Neural cell (in vitro differentiated cells): ENCODE data around the gene PLEKHB2. TPM values are rescaled to one million over a fixed set of nuclear protein-coding genes. Genes with fewer than 3 reads are reported as not detected.
"Not testable (repeated sequence)": the region's sequence is repeated elsewhere in the genome, so short reads cannot be mapped to it uniquely, and the experiment has no call there.

ENCODE experiments used
- H2AFZ ChIP-seq: fragments of 200-600, 300-800 bp; sonication (generic), shearing (Covaris generic); 2 replicates; pipeline ENCODE4 v1.6.0; 2014; ENCODE audit warnings: low read depth, mild to moderate bottlenecking, antibody characterized with exemption, low read length, moderate library complexity
- H3F3A ChIP-seq: fragments of 200-600 bp; shearing (Covaris generic); 2 replicates; pipeline ENCODE4 v1.6.1; 2016; ENCODE audit warnings: mild to moderate bottlenecking, moderate library complexity, mixed read lengths, antibody characterized with exemption, low read length; ENCODE audit not compliant: insufficient read depth, poor library complexity, severe bottlenecking
- H3K27ac ChIP-seq: fragments of 200-600, 300-800 bp; sonication (generic), shearing (Covaris generic); 2 replicates; pipeline ENCODE4 v1.5.1; 2014; ENCODE audit warnings: mild to moderate bottlenecking, low read length, moderate library complexity
- H3K27me3 ChIP-seq: fragments of 300-800, 200-600 bp; sonication (generic), shearing (Covaris generic); 2 replicates; pipeline ENCODE4 v1.6.0; 2014; ENCODE audit warnings: mild to moderate bottlenecking, low read depth, low read length, moderate library complexity; ENCODE audit not compliant: insufficient read depth
- H3K36me3 ChIP-seq: fragments of 300-800, 200-600 bp; sonication (generic), shearing (Covaris generic); 2 replicates; pipeline ENCODE4 v1.5.1; 2014; ENCODE audit warnings: mild to moderate bottlenecking, antibody characterized with exemption, low read length, moderate library complexity; ENCODE audit not compliant: insufficient read depth
- H3K4me2 ChIP-seq: fragments of 300-800, 200-600 bp; sonication (generic), shearing (Covaris generic); 2 replicates; pipeline ENCODE4 v1.6.0; 2014; ENCODE audit warnings: mild to moderate bottlenecking, low read length
- H3K4me3 ChIP-seq: fragments of 300-800, 200-600 bp; sonication (generic), shearing (Covaris generic); 2 replicates; pipeline ENCODE4 v1.5.1; 2014; ENCODE audit warnings: mild to moderate bottlenecking, low read length, moderate library complexity
- H3K79me2 ChIP-seq: fragments of 200-600 bp; shearing (Covaris generic); replicated peaks from 2 replicates; pipeline ENCODE4 v1.6.0; 2014; ENCODE audit warnings: mild to moderate bottlenecking, low read length, moderate library complexity; ENCODE audit not compliant: insufficient read depth
- H3K9ac ChIP-seq: fragments of 300-800, 200-600 bp; sonication (generic), shearing (Covaris generic); 2 replicates; pipeline ENCODE4 v1.6.1; 2016; ENCODE audit warnings: mild to moderate bottlenecking, low read length, mixed read lengths
- H3K9me2 ChIP-seq: fragments of 200-600 bp; shearing (Covaris generic); 2 replicates; pipeline ENCODE4 v1.6.1; 2016; ENCODE audit warnings: mild to moderate bottlenecking, low read length, mixed read lengths; ENCODE audit not compliant: insufficient read depth
- H3K9me3 ChIP-seq: fragments of 200-600, 300-800 bp; sonication (generic), shearing (Covaris generic); 2 replicates; pipeline ENCODE4 v1.6.1; 2016; ENCODE audit warnings: mild to moderate bottlenecking, mixed run types, low read length, moderate library complexity, mixed read lengths
- H4K20me1 ChIP-seq: fragments of 200-600 bp; shearing (Covaris generic); 2 replicates; pipeline ENCODE4 v1.6.1; 2016; ENCODE audit warnings: mild to moderate bottlenecking, mixed run types; ENCODE audit not compliant: insufficient read depth
- EP300 ChIP-seq: fragments of 450-650 bp; conservative IDR thresholded peaks from 2 replicates; pipeline ENCODE4 v1.6.1; 2014; ENCODE audit warnings: antibody characterized with exemption, mild to moderate bottlenecking, moderate library complexity; ENCODE audit not compliant: poor library complexity, severe bottlenecking
- MXI1 ChIP-seq: fragments of 450-650 bp; conservative IDR thresholded peaks from 2 replicates; pipeline ENCODE4 v1.6.1; 2014; ENCODE audit warnings: antibody characterized with exemption, mild to moderate bottlenecking; ENCODE audit not compliant: poor library complexity, severe bottlenecking
- POLR2AphosphoS5 ChIP-seq: IDR thresholded peaks from 2 replicates; pipeline ENCODE4 v1.6.1; 2012
- RAD21 ChIP-seq: fragments of 450-650 bp; conservative IDR thresholded peaks from 2 replicates; pipeline ENCODE4 v1.6.1; 2014; ENCODE audit warnings: antibody characterized with exemption, mild to moderate bottlenecking, moderate library complexity
- SMC3 ChIP-seq: fragments of 450-650 bp; conservative IDR thresholded peaks from 2 replicates; pipeline ENCODE4 v1.6.1; 2014; ENCODE audit warnings: antibody characterized with exemption, mild to moderate bottlenecking, moderate library complexity; ENCODE audit not compliant: poor library complexity
- polyA plus RNA-seq: library from polyadenylated mRNA; depleted of rRNA; stranded (reverse); fragments of >200 nt; gene quantifications from 2 replicates; pipeline ENCODE4 v1.2.3, GENCODE V29; 2014
- TF ChIP-seq, protein P1 (sequence below): fragments of 450-650 bp; IDR thresholded peaks from 2 replicates; pipeline ENCODE4 v1.5.1; 2014; ENCODE audit warnings: antibody characterized with exemption, mild to moderate bottlenecking, moderate library complexity; ENCODE audit not compliant: poor library complexity, severe bottlenecking

PLEKHB2 gene
- polyA plus RNA-seq, 1 donor from 2014 or later = 85.0 TPM

DNA sequence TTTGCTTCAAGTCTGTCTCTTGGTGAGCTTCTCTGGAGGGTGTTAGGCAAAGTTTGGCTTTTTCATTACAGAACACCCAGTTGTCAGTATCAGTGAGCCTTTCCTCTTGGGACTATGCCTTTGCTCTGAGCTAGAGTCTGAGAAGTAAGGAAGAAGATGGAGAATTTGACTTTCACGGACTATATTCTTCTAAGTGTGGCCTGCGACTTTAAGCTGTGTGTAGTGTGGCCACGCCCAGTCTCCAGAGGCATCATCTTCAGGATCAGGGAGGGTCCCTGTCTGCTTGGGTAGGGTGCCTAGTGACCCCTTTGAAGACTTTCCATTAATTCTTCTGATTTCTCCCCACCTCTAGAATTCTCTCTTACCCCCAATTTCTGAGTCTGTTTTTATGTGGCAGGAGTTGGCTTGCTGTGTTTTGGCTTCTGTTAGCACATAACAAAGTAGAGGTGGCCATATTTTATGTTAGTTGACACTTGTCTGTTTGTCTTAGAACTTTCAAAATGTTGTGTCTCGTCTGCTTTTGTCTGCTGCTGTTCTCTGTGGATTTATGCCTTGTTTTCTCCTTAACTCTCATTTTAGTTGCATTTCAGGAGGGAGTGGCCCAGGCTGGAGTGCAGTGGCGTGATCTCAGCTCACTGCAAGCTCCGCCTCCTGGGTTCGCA, 8.6 kb downstream of the PLEKHB2 start:
- TF ChIP-seq POLR2AphosphoS5 (no peak), EP300 (no peak), MXI1 (no peak), RAD21 (no peak)
- TF ChIP-seq, protein P1, sequence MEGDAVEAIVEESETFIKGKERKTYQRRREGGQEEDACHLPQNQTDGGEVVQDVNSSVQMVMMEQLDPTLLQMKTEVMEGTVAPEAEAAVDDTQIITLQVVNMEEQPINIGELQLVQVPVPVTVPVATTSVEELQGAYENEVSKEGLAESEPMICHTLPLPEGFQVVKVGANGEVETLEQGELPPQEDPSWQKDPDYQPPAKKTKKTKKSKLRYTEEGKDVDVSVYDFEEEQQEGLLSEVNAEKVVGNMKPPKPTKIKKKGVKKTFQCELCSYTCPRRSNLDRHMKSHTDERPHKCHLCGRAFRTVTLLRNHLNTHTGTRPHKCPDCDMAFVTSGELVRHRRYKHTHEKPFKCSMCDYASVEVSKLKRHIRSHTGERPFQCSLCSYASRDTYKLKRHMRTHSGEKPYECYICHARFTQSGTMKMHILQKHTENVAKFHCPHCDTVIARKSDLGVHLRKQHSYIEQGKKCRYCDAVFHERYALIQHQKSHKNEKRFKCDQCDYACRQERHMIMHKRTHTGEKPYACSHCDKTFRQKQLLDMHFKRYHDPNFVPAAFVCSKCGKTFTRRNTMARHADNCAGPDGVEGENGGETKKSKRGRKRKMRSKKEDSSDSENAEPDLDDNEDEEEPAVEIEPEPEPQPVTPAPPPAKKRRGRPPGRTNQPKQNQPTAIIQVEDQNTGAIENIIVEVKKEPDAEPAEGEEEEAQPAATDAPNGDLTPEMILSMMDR = no peak
- Histone ChIP-seq H3K79me2 (peaks cover 42% of the 10 kb centered on the region), H3K4me3 (no peak overlapping the region), H3K9me3 (no peaks in the 10 kb centered on the region), H4K20me1 (no peaks in the 10 kb centered on the region), H2AFZ (no peak overlapping the region), H3K27me3 (no peaks in the 10 kb centered on the region), H3K36me3 (no peaks in the 10 kb centered on the region), H3K9me2 (no peaks in the 10 kb centered on the region), H3K9ac (no peak overlapping the region), H3K27ac (no peak overlapping the region), H3F3A (no peaks in the 10 kb centered on the region), H3K4me2 (no peak overlapping the region)

DNA sequence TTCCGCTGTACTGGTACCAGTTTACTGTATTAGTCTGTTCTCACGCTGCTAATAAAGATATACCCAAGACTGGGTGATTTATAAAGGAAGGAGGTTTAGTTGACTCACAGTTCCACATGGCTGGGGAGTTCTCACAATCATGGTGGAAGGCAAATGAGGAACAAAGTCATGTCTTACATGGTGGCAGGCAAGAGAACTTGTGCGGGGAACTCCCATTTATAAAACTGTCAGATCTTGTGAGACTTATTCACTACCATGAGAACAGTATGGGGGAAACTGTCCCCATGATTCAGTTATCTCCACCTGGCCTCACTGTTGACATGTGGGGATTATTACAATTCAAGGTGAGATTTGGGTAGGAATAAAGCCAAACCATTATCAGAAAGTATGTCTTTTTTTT, 9.8 kb downstream of the PLEKHB2 start:
- H3K27ac ChIP-seq, H3K4me3 ChIP-seq, H3K27me3 ChIP-seq, H3K9ac ChIP-seq, H3F3A ChIP-seq, H3K4me2 ChIP-seq, H3K9me3 ChIP-seq, H3K9me2 ChIP-seq, H3K36me3 ChIP-seq, H4K20me1 ChIP-seq, H2AFZ ChIP-seq: not testable (repeated sequence)
- H3K79me2 ChIP-seq = peaks cover 38% of the 10 kb centered on the region

DNA sequence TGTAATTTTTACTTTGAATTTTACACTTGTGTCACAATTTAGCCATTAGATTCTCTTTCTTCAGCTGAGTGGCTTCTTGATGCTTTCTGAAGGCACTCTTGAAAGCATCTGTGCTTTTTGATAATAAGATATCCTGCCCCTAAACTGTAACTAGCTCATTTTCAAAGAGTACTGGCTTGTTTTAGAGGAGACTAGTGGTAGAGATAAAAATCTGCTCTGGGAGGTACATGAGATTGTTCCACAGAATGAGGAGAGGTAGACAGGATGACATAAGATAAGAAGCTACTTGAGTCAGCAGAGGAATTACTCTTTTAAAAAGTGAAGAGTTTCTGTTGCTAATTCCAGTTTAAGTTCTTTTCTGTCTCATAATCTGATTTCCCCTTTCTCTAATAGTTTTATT, 10.6 kb downstream of the PLEKHB2 start:
- no peaks in the 10 kb centered on the region for H3K9me2 ChIP-seq
- no peaks in the 10 kb centered on the region for H3F3A ChIP-seq
- peaks cover 32% of the 10 kb centered on the region for H3K79me2 ChIP-seq
- no peaks in the 10 kb centered on the region for H4K20me1 ChIP-seq
- H2AFZ ChIP-seq = no peak overlapping the region
- H3K27ac ChIP-seq = no peak overlapping the region
- no peaks in the 10 kb centered on the region for H3K27me3 ChIP-seq
- H3K9ac ChIP-seq = no peak overlapping the region
- H3K4me3 ChIP-seq = no peak overlapping the region
- TF ChIP-seq MXI1 = no peak
- no peak for TF ChIP-seq EP300
- no peak for TF ChIP-seq SMC3
- TF ChIP-seq RAD21 = no peak
- TF ChIP-seq, protein P1 = no peak
- no peaks in the 10 kb centered on the region for H3K36me3 ChIP-seq
- no peaks in the 10 kb centered on the region for H3K9me3 ChIP-seq
- no peak overlapping the region for H3K4me2 ChIP-seq
